Measurements from ENCODE around the gene SMOC1. TPM values are rescaled to one million over a fixed set of nuclear protein-coding genes. Genes with fewer than 3 reads are reported as not detected.

SMOC1 gene
- total RNA-seq, 1 donor from 2014 or later = 0.38 TPM

DNA sequence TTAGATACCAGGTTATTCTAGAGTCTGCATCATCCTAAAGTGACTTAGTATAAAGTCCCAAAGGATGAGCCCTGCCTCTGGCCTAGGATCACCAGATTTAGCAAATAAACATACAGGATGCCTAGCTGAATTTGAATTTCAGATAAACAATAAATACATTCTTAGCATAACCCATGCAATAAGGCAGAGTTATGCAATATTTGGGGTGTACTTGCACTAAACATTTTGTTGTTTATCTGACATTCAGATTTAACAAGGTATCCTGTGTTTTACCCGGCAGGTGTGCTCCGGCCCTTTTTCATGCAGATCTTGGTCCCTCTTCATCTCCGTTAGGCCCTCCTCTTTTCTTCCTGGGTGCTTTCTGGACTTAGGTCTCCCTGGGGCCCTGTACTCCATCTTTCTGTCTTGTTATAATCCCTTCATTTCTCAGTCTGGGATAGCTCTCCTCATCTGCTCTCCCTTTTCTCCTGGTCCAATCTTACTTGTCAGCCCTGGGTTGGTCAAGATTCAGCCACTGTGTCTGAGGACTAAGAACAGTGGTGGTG is 18.1 kb upstream of the SMOC1 start:
- no peak overlapping the region for H3K4me3 Mint-ChIP-seq (ENCODE audit: unreplicated experiment)

DNA sequence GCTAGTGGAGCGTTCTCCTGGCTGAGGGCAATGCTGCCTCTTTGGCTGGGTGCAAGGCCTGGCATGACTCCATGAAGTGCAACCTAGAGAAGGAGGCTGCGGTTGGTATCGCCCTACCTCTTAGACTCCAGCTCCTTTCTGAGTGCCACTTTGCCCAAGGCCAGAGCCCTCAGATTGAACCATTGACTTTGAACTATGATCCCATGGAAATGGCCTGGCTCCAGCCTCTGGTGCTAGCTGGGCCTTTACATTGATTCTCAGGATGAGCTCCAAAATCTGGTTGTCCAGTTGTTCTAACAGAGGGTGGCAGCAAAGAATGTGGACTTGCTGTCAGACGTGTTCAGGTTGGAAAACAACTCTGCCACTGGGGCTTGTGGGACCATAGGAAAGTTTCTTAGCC is 16.1 kb upstream of the SMOC1 start:
- Mint-ChIP-seq H3K36me3 (ENCODE audit: low read depth, unreplicated experiment) (peaks cover 20% of the 10 kb centered on the region), H3K4me3 (ENCODE audit: unreplicated experiment) (no peak overlapping the region), H3K27ac (ENCODE audit: unreplicated experiment) (no peak overlapping the region), H3K4me1 (ENCODE audit: unreplicated experiment) (no peaks in the 10 kb centered on the region), H3K9me3 (ENCODE audit: unreplicated experiment) (peaks cover 2% of the 10 kb centered on the region), H3K27me3 (ENCODE audit: unreplicated experiment) (peaks cover 1% of the 10 kb centered on the region)
- TF ChIP-seq, protein P1, sequence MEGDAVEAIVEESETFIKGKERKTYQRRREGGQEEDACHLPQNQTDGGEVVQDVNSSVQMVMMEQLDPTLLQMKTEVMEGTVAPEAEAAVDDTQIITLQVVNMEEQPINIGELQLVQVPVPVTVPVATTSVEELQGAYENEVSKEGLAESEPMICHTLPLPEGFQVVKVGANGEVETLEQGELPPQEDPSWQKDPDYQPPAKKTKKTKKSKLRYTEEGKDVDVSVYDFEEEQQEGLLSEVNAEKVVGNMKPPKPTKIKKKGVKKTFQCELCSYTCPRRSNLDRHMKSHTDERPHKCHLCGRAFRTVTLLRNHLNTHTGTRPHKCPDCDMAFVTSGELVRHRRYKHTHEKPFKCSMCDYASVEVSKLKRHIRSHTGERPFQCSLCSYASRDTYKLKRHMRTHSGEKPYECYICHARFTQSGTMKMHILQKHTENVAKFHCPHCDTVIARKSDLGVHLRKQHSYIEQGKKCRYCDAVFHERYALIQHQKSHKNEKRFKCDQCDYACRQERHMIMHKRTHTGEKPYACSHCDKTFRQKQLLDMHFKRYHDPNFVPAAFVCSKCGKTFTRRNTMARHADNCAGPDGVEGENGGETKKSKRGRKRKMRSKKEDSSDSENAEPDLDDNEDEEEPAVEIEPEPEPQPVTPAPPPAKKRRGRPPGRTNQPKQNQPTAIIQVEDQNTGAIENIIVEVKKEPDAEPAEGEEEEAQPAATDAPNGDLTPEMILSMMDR (IDR thresholded peaks at IDR 0.05; ENCODE audit: unreplicated experiment) = no peak
- DNase-seq (ENCODE audit: low spot score) = no peak

More for the DNA sequence above, 18.1 kb upstream of the SMOC1 start:
- Mint-ChIP-seq H3K27ac (ENCODE audit: unreplicated experiment) (no peak overlapping the region), H3K27me3 (ENCODE audit: unreplicated experiment) (peaks cover 3% of the 10 kb centered on the region), H3K36me3 (ENCODE audit: low read depth, unreplicated experiment) (peaks cover 17% of the 10 kb centered on the region), H3K4me1 (ENCODE audit: unreplicated experiment) (no peaks in the 10 kb centered on the region), H3K9me3 (ENCODE audit: unreplicated experiment) (no peaks in the 10 kb centered on the region)
- no peak for DNase-seq (ENCODE audit: low spot score)
- TF ChIP-seq, protein P1 (IDR thresholded peaks at IDR 0.05; ENCODE audit: unreplicated experiment) = no peak

DNA sequence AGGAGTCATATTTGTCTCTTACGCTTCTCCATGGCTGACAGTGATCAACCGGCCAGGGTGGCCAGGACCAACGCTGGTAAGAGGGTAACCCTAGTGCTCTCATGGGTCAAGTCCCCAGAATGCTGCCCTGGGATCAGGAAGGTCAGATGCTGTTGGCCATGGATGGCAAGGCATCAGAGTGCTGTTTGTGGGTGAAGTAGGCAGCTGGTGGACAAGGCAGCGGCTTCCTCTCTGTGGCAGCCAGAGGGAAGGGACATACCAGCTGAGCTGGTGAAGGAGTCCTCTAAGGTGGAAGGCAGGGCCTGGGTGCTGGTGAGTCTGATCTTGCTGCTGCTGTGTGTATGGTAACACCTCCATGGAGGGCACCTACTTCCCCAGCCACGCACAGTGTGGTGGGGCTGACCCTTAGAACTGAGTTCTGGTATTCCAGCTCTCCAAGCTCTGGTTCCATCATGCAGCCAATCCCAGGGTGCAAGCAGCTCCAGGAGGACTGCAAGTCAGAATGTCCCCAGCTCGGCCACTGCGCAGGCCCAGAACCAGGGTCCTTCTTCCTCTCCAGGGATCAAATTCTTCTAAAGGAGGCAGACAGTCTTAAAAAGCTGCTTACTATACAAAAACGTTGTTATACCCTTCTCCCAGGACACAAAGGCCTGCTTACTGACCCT is 13.4 kb upstream of the SMOC1 start:
- Mint-ChIP-seq H3K27me3 (ENCODE audit: unreplicated experiment) (peaks cover 3% of the 10 kb centered on the region), H3K4me1 (ENCODE audit: unreplicated experiment) (no peaks in the 10 kb centered on the region), H3K27ac (ENCODE audit: unreplicated experiment) (no peak overlapping the region), H3K4me3 (ENCODE audit: unreplicated experiment) (no peak overlapping the region), H3K9me3 (ENCODE audit: unreplicated experiment) (peaks cover 5% of the 10 kb centered on the region), H3K36me3 (ENCODE audit: low read depth, unreplicated experiment) (peaks cover 20% of the 10 kb centered on the region)
- DNase-seq (ENCODE audit: low spot score) = no peak
- TF ChIP-seq, protein P1 (IDR thresholded peaks at IDR 0.05; ENCODE audit: unreplicated experiment) = no peak

DNA sequence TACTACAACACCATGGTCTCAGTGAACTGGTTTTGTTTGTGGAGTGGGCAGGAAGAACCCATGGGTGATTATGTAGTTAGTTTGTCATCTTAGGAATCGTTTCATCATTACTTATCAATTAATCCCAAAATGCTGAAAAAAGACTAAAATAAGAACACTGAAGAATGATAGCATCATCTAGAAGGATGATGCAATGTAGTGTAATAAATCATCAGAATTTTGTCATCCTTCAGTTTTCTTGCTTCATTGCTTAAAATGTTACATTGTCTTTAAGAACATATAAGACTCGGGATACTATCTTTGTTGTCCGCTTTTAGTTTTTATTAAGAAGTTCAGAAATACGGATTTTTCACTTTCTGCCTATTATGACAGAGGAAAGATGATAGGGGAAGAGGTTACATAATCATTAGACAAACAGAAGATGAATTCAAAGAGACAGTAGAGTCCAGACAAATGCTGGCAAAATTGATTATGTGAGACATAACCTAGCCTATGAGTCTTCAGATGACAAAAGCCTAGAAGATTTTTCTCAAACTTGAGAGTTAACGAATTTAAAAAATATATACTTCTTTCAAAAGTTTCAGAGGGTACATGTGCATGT is 10.8 kb upstream of the SMOC1 start:
- H3K27me3 Mint-ChIP-seq (ENCODE audit: unreplicated experiment) = peaks cover 2% of the 10 kb centered on the region
- H3K27ac Mint-ChIP-seq (ENCODE audit: unreplicated experiment) = no peak overlapping the region
- H3K4me1 Mint-ChIP-seq (ENCODE audit: unreplicated experiment) = no peaks in the 10 kb centered on the region
- H3K9me3 Mint-ChIP-seq (ENCODE audit: unreplicated experiment) = peaks cover 5% of the 10 kb centered on the region
- TF ChIP-seq, protein P1 (IDR thresholded peaks at IDR 0.05; ENCODE audit: unreplicated experiment) = no peak
- no peak for DNase-seq (ENCODE audit: low spot score)
- H3K4me3 Mint-ChIP-seq (ENCODE audit: unreplicated experiment) = no peak overlapping the region
- H3K36me3 Mint-ChIP-seq (ENCODE audit: low read depth, unreplicated experiment) = peaks cover 20% of the 10 kb centered on the region

DNA sequence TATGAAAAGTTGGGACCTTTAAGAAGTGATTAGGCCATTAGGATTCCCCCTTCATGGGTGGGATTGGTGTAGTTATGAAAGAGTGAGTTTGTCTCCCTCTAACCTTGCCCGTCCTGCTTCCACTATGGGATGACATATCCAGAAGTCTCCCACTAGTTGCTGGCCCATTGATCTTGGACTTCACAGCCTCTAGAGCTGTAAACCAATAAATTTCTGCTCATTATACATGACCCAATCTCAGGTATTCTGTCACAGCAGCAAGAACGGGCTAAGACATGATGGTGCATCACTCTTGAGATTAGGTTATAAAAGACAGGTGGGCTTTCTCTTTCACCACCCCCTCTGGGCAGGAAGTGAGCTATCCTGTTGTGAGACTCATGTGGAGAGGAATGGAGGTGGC is 8.6 kb upstream of the SMOC1 start:
- Mint-ChIP-seq H3K9me3 (ENCODE audit: unreplicated experiment) (peaks cover 5% of the 10 kb centered on the region), H3K36me3 (ENCODE audit: low read depth, unreplicated experiment) (peaks cover 6% of the 10 kb centered on the region), H3K27ac (ENCODE audit: unreplicated experiment) (no peak overlapping the region)

More for the DNA sequence above, 8.6 kb upstream of the SMOC1 start:
- Mint-ChIP-seq H3K4me3 (ENCODE audit: unreplicated experiment) (no peak overlapping the region), H3K4me1 (ENCODE audit: unreplicated experiment) (no peaks in the 10 kb centered on the region), H3K27me3 (ENCODE audit: unreplicated experiment) (peaks cover 2% of the 10 kb centered on the region)
- no peak for DNase-seq (ENCODE audit: low spot score)
- TF ChIP-seq, protein P1 (IDR thresholded peaks at IDR 0.05; ENCODE audit: unreplicated experiment) = no peak
